ENCODE results near the gene TMEM63C.

- TF ChIP-seq CTCF (IDR thresholded peaks at IDR 0.05) (no peak), POLR2A (IDR thresholded peaks at IDR 0.05) (no peak)
Measured at GRCh38 chr14:77213679-77214016, 32.0 kb downstream of the TMEM63C start.
